Skeletal muscle satellite cell (primary cell): ENCODE data around the gene GRID1.
"Not testable (repeated sequence)": the region's sequence is repeated elsewhere in the genome, so short reads cannot be mapped to it uniquely, and the experiment has no call there.

Source experiments
- H3K27me3 ChIP-seq: 2 replicates; pipeline ENCODE4 v1.7.0; 2013; ENCODE audit warnings: low read length; ENCODE audit not compliant: control insufficient read depth, insufficient read depth
- H3K36me3 ChIP-seq: 2 replicates; pipeline ENCODE4 v1.7.0; 2013; ENCODE audit warnings: mild to moderate bottlenecking, control low read depth, low read length; ENCODE audit not compliant: insufficient read depth
- H3K4me1 ChIP-seq: 2 replicates; pipeline ENCODE4 v1.7.0; 2013; ENCODE audit warnings: low read length; ENCODE audit not compliant: control insufficient read depth, insufficient read depth
- H3K4me2 ChIP-seq: 2 replicates; pipeline ENCODE4 v1.7.0; 2013; ENCODE audit warnings: mild to moderate bottlenecking, low read length
- H3K4me3 ChIP-seq: 2 replicates; pipeline ENCODE4 v1.7.0; 2013; ENCODE audit warnings: low read length
- H3K9ac ChIP-seq: 2 replicates; pipeline ENCODE4 v1.7.0; 2013; ENCODE audit warnings: mild to moderate bottlenecking, low read depth, low read length, moderate library complexity
- H3K9me3 ChIP-seq: replicated peaks from 2 replicates; pipeline ENCODE4 v1.7.0; 2013; ENCODE audit warnings: mild to moderate bottlenecking, control low read depth, low read length

Gene GRID1

DNA sequence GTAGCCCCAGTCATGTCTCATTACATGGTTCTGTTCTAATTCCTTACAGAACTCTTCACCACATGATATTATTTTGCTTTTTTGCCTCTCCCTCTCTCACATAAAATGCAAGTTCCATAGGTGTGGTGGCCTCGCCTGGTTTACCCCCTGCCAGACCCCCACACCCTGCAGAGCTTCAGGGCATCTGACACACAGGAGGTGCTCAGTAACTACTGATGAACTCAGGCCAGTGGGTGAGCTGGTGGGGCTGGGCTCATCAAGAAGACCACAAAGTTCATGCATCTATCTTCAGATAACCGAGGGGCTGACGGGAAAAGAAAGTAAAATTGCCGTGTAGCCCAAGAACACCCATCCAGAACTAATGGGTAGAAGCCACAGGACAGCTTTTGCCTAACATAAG lies 253.1 kb downstream of the GRID1 start:
- no peaks in the 10 kb centered on the region for H3K36me3 ChIP-seq
- H3K9ac ChIP-seq = no peak overlapping the region
- no peak overlapping the region for H3K4me2 ChIP-seq
- H3K4me3 ChIP-seq = no peak overlapping the region
- peaks cover 3% of the 10 kb centered on the region for H3K9me3 ChIP-seq
- no peaks in the 10 kb centered on the region for H3K4me1 ChIP-seq
- H3K27me3 ChIP-seq = no peaks in the 10 kb centered on the region

DNA sequence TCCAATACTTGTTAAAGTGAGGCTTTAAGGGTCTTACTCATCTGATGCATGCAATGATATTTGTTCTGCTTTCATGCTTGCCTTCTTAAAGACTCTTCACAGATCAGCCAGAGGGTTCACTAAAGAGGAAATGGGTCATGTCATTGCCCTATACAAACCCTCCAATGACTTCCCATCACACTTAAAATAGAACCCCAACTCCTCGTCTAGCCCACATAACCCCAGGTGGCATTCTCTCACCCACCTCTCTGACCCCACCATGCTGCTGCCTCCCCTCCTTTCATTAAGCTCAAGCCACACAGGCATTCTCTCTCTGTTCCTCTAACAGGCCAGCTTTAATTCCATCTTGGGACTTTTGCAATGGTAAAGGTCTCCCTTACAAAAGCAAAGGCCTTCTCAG lies 253.6 kb downstream of the GRID1 start:
- no peaks in the 10 kb centered on the region for H3K27me3 ChIP-seq
- no peak overlapping the region for H3K4me3 ChIP-seq
- no peak overlapping the region for H3K4me2 ChIP-seq
- H3K9ac ChIP-seq = no peak overlapping the region
- H3K36me3 ChIP-seq = no peaks in the 10 kb centered on the region
- peaks cover 3% of the 10 kb centered on the region for H3K9me3 ChIP-seq
- H3K4me1 ChIP-seq = no peaks in the 10 kb centered on the region

GRCh38 chr10:86111902-86112545 lies 254.6 kb downstream of the GRID1 start:
- Histone ChIP-seq H3K4me3 (no peak overlapping the region), H3K27me3 (no peaks in the 10 kb centered on the region), H3K9me3 (peaks cover 7% of the 10 kb centered on the region), H3K36me3 (no peaks in the 10 kb centered on the region), H3K4me1 (no peaks in the 10 kb centered on the region), H3K4me2 (no peak overlapping the region), H3K9ac (no peak overlapping the region)

DNA sequence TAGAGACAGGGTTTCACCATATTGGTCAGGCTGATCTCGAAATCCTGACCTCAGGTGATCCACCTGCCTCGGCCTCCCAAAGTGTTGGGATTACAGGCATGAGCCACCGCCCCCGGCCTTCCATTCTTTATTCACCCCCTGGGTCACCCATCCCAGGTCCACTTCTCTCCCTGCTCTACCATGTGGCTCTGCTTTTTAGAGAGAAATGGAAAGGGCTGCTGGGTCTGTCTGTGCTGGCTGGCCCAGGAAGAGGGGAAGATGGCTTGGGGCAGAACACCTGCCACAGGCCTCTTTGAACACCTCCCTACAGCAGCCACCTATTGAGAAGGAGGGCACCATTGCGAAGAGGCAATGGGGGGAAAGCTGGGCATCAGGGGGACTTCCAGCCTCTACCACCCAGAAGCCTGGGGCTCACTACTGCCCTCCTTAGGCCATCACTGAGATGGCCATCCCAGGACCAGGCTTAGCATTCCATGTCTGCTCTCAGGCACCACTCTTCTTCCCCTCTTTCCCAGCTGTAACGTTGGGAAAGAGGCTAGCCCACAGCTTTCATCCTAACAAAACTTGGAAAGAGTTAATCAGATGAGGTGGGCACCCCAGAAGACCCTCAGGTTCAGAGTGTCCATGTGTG lies 256.3 kb downstream of the GRID1 start:
- Histone ChIP-seq H3K9ac (no peak overlapping the region), H3K27me3 (no peaks in the 10 kb centered on the region), H3K9me3 (peaks cover 3% of the 10 kb centered on the region), H3K4me3 (no peak overlapping the region), H3K36me3 (no peaks in the 10 kb centered on the region), H3K4me2 (no peak overlapping the region), H3K4me1 (no peaks in the 10 kb centered on the region)

- Histone ChIP-seq H3K36me3 (no peaks in the 10 kb centered on the region), H3K9ac (no peak overlapping the region), H3K4me3 (no peak overlapping the region), H3K4me2 (no peak overlapping the region), H3K27me3 (no peaks in the 10 kb centered on the region), H3K9me3 (peaks cover 6% of the 10 kb centered on the region), H3K4me1 (no peaks in the 10 kb centered on the region)
Measured at GRCh38 chr10:86109421-86109820, 257.2 kb downstream of the GRID1 start.

DNA sequence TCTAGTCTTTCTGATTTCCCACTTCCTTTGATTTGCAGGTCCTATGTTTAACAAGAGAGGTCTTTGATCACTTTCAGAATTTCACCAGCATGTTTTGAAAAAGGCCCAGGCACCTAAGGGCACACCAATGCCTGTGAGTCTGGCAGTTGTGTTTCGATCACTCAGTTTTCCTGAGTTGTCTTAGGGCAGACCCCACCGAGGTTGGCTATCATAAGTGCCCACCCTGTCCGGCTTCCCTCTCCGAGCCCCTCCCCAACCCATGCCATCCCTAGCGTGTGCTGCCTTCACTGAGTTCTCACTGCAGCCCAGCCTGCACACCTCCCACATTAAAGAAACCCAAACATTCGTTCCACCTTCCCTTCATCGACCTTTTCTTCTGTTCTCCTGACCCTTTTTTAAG lies 257.9 kb downstream of the GRID1 start:
- Histone ChIP-seq H3K9me3 (peaks cover 6% of the 10 kb centered on the region), H3K9ac (no peak overlapping the region), H3K4me1 (no peaks in the 10 kb centered on the region), H3K27me3 (no peaks in the 10 kb centered on the region), H3K4me2 (no peak overlapping the region), H3K4me3 (no peak overlapping the region), H3K36me3 (no peaks in the 10 kb centered on the region)

DNA sequence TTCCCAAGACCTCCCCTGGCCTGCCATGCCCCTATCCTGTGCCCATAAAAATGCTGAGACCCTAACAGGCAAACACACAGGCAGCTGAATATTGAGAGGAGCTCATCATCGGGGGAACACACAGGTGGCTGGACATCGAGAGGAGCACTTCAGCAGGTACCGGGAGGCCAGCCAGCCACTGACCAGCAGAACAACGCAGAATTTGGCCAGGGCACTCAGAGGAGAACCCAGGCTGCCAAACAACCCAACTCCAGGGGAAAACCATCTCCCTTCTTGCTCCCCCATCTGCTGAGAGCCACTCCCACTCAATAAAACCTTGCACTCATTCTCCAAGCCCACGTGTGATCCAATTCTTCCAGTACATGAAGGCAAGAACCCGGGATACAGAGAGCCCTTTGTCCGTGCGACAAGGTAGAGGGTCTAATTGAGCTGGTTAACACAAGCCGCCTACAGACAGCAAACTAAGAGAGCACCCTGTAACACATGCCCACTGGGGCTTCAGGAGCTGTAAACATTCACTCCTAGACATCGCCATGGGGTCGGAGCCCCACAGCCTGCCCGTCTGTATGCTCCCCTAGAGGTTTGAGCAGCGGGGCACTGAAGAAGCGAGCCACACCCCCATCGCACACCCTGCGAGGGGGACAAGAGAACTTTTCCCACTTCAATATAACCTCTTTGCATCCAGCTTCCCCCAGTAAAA lies 258.8 kb downstream of the GRID1 start:
- H3K36me3 ChIP-seq, H3K4me3 ChIP-seq, H3K9me3 ChIP-seq, H3K4me2 ChIP-seq, H3K9ac ChIP-seq, H3K27me3 ChIP-seq, H3K4me1 ChIP-seq: not testable (repeated sequence)

- H3K36me3 ChIP-seq = no peaks in the 10 kb centered on the region
- no peak overlapping the region for H3K4me2 ChIP-seq
- no peaks in the 10 kb centered on the region for H3K27me3 ChIP-seq
- H3K9me3 ChIP-seq = peaks cover 6% of the 10 kb centered on the region
- H3K9ac ChIP-seq = no peak overlapping the region
- no peak overlapping the region for H3K4me3 ChIP-seq
- H3K4me1 ChIP-seq = no peaks in the 10 kb centered on the region
Measured at GRCh38 chr10:86107131-86107530, 259.5 kb downstream of the GRID1 start.

- no peaks in the 10 kb centered on the region for H3K4me1 ChIP-seq
- no peak overlapping the region for H3K9ac ChIP-seq
- no peak overlapping the region for H3K4me2 ChIP-seq
- H3K27me3 ChIP-seq = no peaks in the 10 kb centered on the region
- no peaks in the 10 kb centered on the region for H3K36me3 ChIP-seq
- peaks cover 6% of the 10 kb centered on the region for H3K9me3 ChIP-seq
- no peak overlapping the region for H3K4me3 ChIP-seq
Measured at GRCh38 chr10:86106616-86107015, 260.0 kb downstream of the GRID1 start.

- Histone ChIP-seq H3K4me2 (no peak overlapping the region), H3K4me1 (no peaks in the 10 kb centered on the region), H3K4me3 (no peak overlapping the region), H3K9me3 (peaks cover 6% of the 10 kb centered on the region), H3K36me3 (no peaks in the 10 kb centered on the region), H3K9ac (no peak overlapping the region), H3K27me3 (no peaks in the 10 kb centered on the region)
Measured at GRCh38 chr10:86105640-86106039, 261.0 kb downstream of the GRID1 start.

- no peaks in the 10 kb centered on the region for H3K36me3 ChIP-seq
- H3K9me3 ChIP-seq = peaks cover 6% of the 10 kb centered on the region
- H3K4me3 ChIP-seq = no peak overlapping the region
- no peak overlapping the region for H3K9ac ChIP-seq
- no peaks in the 10 kb centered on the region for H3K27me3 ChIP-seq
- H3K4me1 ChIP-seq = no peaks in the 10 kb centered on the region
- no peak overlapping the region for H3K4me2 ChIP-seq
Measured at GRCh38 chr10:86105181-86105580, 261.4 kb downstream of the GRID1 start.
